K562 (cell line): ENCODE results near the gene MRNIP. TPM values are rescaled to one million over a fixed set of nuclear protein-coding genes. Genes with fewer than 3 reads are reported as not detected.

Experiments used
- ATF1 ChIP-seq, 2 experiments: fragments of 450-650 bp in 1 of 2; IDR thresholded peaks; 2 replicates each; pipeline ENCODE4 v1.6.1; 2016; ENCODE audit warnings: missing compliant biosample characterization in 1 of 2, missing genetic modification characterization in 1 of 2
- CSDE1 ChIP-seq, 2 experiments: fragments of 450-650 bp; IDR thresholded peaks; 2 replicates each; pipeline ENCODE4 v1.6.1; 2016; ENCODE audit warnings: mild to moderate bottlenecking in 1 of 2
- CXXC5 ChIP-seq: fragments of 250-450 bp; sonication (Bioruptor Pico); IDR thresholded peaks from 2 replicates; pipeline ENCODE4 v1.8.0; 2022; ENCODE audit warnings: inconsistent platforms, mild to moderate bottlenecking, moderate library complexity
- DNMT1 ChIP-seq: fragments of 450-650 bp; IDR thresholded peaks from 2 replicates; pipeline ENCODE4 v1.6.1; 2016; ENCODE audit warnings: antibody characterized with exemption, mild to moderate bottlenecking
- GTF2A2 ChIP-seq: IDR thresholded peaks from 2 replicates; pipeline ENCODE4 v1.6.1; 2016; ENCODE audit warnings: mild to moderate bottlenecking, missing genetic modification characterization, missing compliant biosample characterization
- GTF2F1 ChIP-seq: IDR thresholded peaks from 2 replicates; pipeline ENCODE4 v1.6.1; 2011; ENCODE audit warnings: low read depth, low read length, improper control_type of control experiment
- HNRNPLL ChIP-seq: fragments of 200-400 bp; formaldehyde crosslinking; IDR thresholded peaks from 2 replicates; pipeline ENCODE4 v1.6.1; 2017; ENCODE audit warnings: low read length, low read depth, mild to moderate bottlenecking; ENCODE audit not compliant: poor library complexity, severe bottlenecking
- HSF4 ChIP-seq: fragments of 250-450 bp; sonication (Bioruptor Pico); IDR thresholded peaks from 2 replicates; pipeline ENCODE4 v2.1.2; 2022; ENCODE audit warnings: mild to moderate bottlenecking, moderate library complexity, borderline replicate concordance
- MAFF ChIP-seq: IDR thresholded peaks from 2 replicates; pipeline ENCODE4 v1.6.1; 2012; ENCODE audit warnings: low read length, improper control_type of control experiment
- MYBL2 ChIP-seq, 2 experiments: fragments of 450-650 bp in 1 of 2; sonication (generic) in 1 of 2; formaldehyde crosslinking in 1 of 2; IDR thresholded peaks; 2 replicates each; pipeline versions ENCODE4 v1.6.1 to v1.8.1; 2017 to 2022; ENCODE audit warnings: borderline replicate concordance in 1 of 2, inconsistent platforms in 1 of 2, low read depth in 1 of 2, mild to moderate bottlenecking in 1 of 2, missing genetic modification reagents in 1 of 2, moderate library complexity in 1 of 2
- NBN ChIP-seq: fragments of 450-650 bp; IDR thresholded peaks from 2 replicates; pipeline ENCODE4 v1.6.1; 2016; ENCODE audit warnings: low read depth, mild to moderate bottlenecking
- NEUROD1 ChIP-seq: fragments of 150-350 bp; IDR thresholded peaks from 2 replicates; pipeline ENCODE4 v1.6.1; 2014; ENCODE audit warnings: borderline replicate concordance, low read length, low read depth; ENCODE audit not compliant: partially characterized antibody
- NFIC ChIP-seq: fragments of 450-650 bp; IDR thresholded peaks from 2 replicates; pipeline ENCODE4 v1.6.1; 2017; ENCODE audit warnings: mild to moderate bottlenecking, inconsistent platforms
- NFIX ChIP-seq: fragments of 250-450 bp; sonication (Bioruptor Pico); IDR thresholded peaks from 2 replicates; pipeline ENCODE4 v1.4.0; 2020; ENCODE audit warnings: low read depth, mild to moderate bottlenecking, moderate library complexity
- NR3C1 ChIP-seq: sonication (generic); formaldehyde crosslinking; IDR thresholded peaks from 2 replicates; pipeline ENCODE4 v1.8.1; 2022; ENCODE audit warnings: missing genetic modification reagents
- POLR2G ChIP-seq: fragments of 200-400 bp; formaldehyde crosslinking; IDR thresholded peaks from 2 replicates; pipeline ENCODE4 v1.6.1; 2017; ENCODE audit warnings: low read depth, mild to moderate bottlenecking, antibody characterized with exemption, low read length, moderate library complexity
- ZFPM2 ChIP-seq: fragments of 250-450 bp; sonication (Bioruptor Pico); IDR thresholded peaks from 2 replicates; pipeline ENCODE4 v1.5.1; 2022; ENCODE audit warnings: mild to moderate bottlenecking
- polyA plus RNA-seq, 8 experiments: library from polyadenylated mRNA; depleted of rRNA in 4 of 8; stranded (reverse) in 5 of 8; unstranded in 3 of 8; fragments of >200 nt; fragmentation: Nextera tagmentation in 2 of 8; fragmentation: Illumina TruSeq in 1 of 8; extraction: Ambion mirVana in 2 of 8; extraction: Trizol in 1 of 8; gene quantifications; 2 replicates each; pipeline versions ENCODE4 v1.2.1 to v1.2.3, GENCODE V29; 2011 to 2014; ENCODE audit warnings: inconsistent platforms in 1 of 8, missing spikeins in 1 of 8
- total RNA-seq, 7 experiments: library from RNA; depleted of rRNA in 6 of 7; stranded (reverse); fragments of >200 nt in 6 of 7; fragmentation: Illumina TruSeq in 2 of 7; extraction: Trizol in 2 of 7; gene quantifications; 2 replicates each; pipeline versions ENCODE4 v1.2.1 to v1.2.3, GENCODE V29; 2011 to 2021; ENCODE audit warnings: low replicate concordance in 1 of 7
- TF ChIP-seq, protein P1 (sequence below): IDR thresholded peaks from 2 replicates; pipeline ENCODE4 v1.6.1; 2011; ENCODE audit warnings: borderline replicate concordance, low read depth, mild to moderate bottlenecking, moderate library complexity, low read length; ENCODE audit not compliant: insufficient read depth, poor library complexity, severe bottlenecking
- TF ChIP-seq, protein P2 (sequence below): sonication (generic); formaldehyde crosslinking; IDR thresholded peaks from 2 replicates; pipeline ENCODE4 v1.8.0; 2022; ENCODE audit warnings: mild to moderate bottlenecking, low read depth, missing genetic modification reagents
- TF ChIP-seq, protein P3 (sequence below): fragments of 450-650 bp; formaldehyde crosslinking; IDR thresholded peaks from 2 replicates; pipeline ENCODE4 v1.4.0; 2020; ENCODE audit warnings: mild to moderate bottlenecking, moderate library complexity
- TF ChIP-seq, protein P4 (sequence below): fragments of 450-650 bp; formaldehyde crosslinking; conservative IDR thresholded peaks from 2 replicates; pipeline ENCODE4 v1.4.0; 2022; ENCODE audit warnings: mild to moderate bottlenecking, missing genetic modification characterization

MRNIP gene
- total and polyA plus RNA-seq, 9 of the 15 experiments (the other 6 are each of a cell fraction or from before 2014, with no cell fraction given): 3.6 to 39.0 (median 16.8) TPM

DNA sequence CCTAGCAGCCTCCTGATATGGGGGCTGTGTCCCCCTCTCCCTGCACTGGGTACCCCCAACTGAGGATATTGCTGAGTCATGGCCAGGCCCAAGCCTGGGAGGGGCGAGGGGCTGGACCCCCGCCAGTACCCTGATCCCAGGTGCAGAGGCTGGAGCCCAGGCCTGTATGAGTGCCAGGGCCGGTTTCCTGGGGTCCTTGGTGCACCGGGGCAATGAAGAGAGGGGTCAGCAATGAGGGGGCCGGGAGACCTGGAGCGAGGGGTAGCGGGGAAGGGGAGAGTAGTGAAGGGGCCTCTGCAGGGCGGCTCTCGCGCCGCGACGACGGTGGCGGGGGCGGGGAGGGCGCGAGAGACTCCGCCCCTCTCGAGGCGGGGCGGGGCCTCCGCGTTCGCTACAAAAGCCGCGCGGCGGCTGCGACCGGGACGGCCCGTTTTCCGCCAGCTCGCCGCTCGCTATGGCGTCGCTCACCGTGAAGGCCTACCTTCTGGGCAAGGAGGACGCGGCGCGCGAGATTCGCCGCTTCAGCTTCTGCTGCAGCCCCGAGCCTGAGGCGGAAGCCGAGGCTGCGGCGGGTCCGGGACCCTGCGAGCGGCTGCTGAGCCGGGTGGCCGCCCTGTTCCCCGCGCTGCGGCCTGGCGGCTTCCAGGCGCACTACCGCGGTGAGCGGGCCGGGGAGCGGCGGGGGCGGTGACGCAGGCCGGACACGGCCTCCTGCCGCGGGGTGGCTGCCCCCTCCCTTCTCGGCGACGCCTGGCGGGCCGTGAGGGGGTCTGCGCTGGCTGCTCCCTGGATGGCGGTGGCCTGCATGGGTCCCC, 37.9 kb downstream of the MRNIP start, which contains the start of gene SQSTM1 (continued):
- no peak for TF ChIP-seq ATF1 (CRISPR knock-in tag; IDR thresholded peaks at IDR 0.05)
- TF ChIP-seq ATF1 (tag; IDR thresholded peaks at IDR 0.05): peak; percentile 81; the same call in 1 of the 2 replicates
- TF ChIP-seq GTF2F1: peak; percentile 79; the same call in 1 of the 2 replicates
- no peak for TF ChIP-seq NFIX
- TF ChIP-seq NFIC: peak; percentile 86
- TF ChIP-seq POLR2G: peak; percentile 96
- TF ChIP-seq HSF4 (CRISPR knock-in tag): 0 out of 2 replicates have a peak, but pooled peaks have one; percentile 59
- TF ChIP-seq NEUROD1: peak; percentile 92
- no peak for TF ChIP-seq ZFPM2 (CRISPR knock-in tag)
- TF ChIP-seq NBN: no peak
- TF ChIP-seq NR3C1 (CRISPR knock-in tag): peak; percentile 84
- TF ChIP-seq, protein P1, sequence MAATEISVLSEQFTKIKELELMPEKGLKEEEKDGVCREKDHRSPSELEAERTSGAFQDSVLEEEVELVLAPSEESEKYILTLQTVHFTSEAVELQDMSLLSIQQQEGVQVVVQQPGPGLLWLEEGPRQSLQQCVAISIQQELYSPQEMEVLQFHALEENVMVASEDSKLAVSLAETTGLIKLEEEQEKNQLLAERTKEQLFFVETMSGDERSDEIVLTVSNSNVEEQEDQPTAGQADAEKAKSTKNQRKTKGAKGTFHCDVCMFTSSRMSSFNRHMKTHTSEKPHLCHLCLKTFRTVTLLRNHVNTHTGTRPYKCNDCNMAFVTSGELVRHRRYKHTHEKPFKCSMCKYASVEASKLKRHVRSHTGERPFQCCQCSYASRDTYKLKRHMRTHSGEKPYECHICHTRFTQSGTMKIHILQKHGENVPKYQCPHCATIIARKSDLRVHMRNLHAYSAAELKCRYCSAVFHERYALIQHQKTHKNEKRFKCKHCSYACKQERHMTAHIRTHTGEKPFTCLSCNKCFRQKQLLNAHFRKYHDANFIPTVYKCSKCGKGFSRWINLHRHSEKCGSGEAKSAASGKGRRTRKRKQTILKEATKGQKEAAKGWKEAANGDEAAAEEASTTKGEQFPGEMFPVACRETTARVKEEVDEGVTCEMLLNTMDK: peak; percentile 76
- no peak for TF ChIP-seq DNMT1
- peak; percentile 74; the same call in 1 of the 2 replicates for TF ChIP-seq CXXC5
- TF ChIP-seq CSDE1 (IDR thresholded peaks at IDR 0.05): 0 out of 4 replicates have a peak, but pooled peaks of 1 of the 2 experiments have one; percentile 38
- no peak for TF ChIP-seq MYBL2 (IDR thresholded peaks at IDR 0.05; ENCODE audit: low read depth)
- no peak for TF ChIP-seq MYBL2 (CRISPR knock-in tag; IDR thresholded peaks at IDR 0.05; ENCODE audit: borderline replicate concordance)
- TF ChIP-seq, protein P2, sequence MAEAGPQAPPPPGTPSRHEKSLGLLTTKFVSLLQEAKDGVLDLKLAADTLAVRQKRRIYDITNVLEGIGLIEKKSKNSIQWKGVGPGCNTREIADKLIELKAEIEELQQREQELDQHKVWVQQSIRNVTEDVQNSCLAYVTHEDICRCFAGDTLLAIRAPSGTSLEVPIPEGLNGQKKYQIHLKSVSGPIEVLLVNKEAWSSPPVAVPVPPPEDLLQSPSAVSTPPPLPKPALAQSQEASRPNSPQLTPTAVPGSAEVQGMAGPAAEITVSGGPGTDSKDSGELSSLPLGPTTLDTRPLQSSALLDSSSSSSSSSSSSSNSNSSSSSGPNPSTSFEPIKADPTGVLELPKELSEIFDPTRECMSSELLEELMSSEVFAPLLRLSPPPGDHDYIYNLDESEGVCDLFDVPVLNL: peak; percentile 22; the same call in 1 of the 2 replicates
- peak; percentile 90 for TF ChIP-seq GTF2A2 (tag)
- TF ChIP-seq, protein P3, sequence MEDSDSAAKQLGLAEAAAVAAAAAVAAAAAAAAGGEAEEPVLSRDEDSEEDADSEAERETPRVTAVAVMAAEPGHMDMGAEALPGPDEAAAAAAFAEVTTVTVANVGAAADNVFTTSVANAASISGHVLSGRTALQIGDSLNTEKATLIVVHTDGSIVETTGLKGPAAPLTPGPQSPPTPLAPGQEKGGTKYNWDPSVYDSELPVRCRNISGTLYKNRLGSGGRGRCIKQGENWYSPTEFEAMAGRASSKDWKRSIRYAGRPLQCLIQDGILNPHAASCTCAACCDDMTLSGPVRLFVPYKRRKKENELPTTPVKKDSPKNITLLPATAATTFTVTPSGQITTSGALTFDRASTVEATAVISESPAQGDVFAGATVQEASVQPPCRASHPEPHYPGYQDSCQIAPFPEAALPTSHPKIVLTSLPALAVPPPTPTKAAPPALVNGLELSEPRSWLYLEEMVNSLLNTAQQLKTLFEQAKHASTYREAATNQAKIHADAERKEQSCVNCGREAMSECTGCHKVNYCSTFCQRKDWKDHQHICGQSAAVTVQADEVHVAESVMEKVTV (CRISPR knock-in tag): no peak
- peak; percentile 27 for TF ChIP-seq HNRNPLL
- peak; percentile 80 for TF ChIP-seq MAFF
- TF ChIP-seq, protein P4, sequence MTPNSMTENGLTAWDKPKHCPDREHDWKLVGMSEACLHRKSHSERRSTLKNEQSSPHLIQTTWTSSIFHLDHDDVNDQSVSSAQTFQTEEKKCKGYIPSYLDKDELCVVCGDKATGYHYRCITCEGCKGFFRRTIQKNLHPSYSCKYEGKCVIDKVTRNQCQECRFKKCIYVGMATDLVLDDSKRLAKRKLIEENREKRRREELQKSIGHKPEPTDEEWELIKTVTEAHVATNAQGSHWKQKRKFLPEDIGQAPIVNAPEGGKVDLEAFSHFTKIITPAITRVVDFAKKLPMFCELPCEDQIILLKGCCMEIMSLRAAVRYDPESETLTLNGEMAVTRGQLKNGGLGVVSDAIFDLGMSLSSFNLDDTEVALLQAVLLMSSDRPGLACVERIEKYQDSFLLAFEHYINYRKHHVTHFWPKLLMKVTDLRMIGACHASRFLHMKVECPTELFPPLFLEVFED (CRISPR knock-in tag): no peak
